SK-N-SH treated with all-trans-retinoic acid at 6 μM for 48 hours (cell line): ENCODE data around the gene SAMD10.

Experiments
- ATAC-seq: fragments of 200-7000 bp; cut with Tn5 transposase; 3 replicates; pipeline ENCODE4 v1.9.1; 2020; ENCODE audit warnings: mild to moderate bottlenecking, moderate library complexity
- ARNTL ChIP-seq: fragments of 450-650 bp; formaldehyde crosslinking; IDR thresholded peaks from 2 replicates; pipeline ENCODE4 v1.5.0; 2020; ENCODE audit warnings: low read depth, mild to moderate bottlenecking, moderate library complexity, borderline replicate concordance
- BACH2 ChIP-seq: fragments of 250-450 bp; sonication (Bioruptor Pico); IDR thresholded peaks from 2 replicates; pipeline ENCODE4 v1.9.0; 2021; ENCODE audit warnings: mild to moderate bottlenecking, borderline replicate concordance
- CSDC2 ChIP-seq: fragments of 250-450 bp; sonication (Bioruptor Pico); IDR thresholded peaks from 2 replicates; pipeline ENCODE4 v1.5.0; 2020; ENCODE audit warnings: mild to moderate bottlenecking, moderate library complexity
- ESRRG ChIP-seq: fragments of 250-450 bp; sonication (Bioruptor Pico); IDR thresholded peaks from 2 replicates; pipeline ENCODE4 v1.6.1; 2021; ENCODE audit warnings: mild to moderate bottlenecking
- GLIS3 ChIP-seq: fragments of 250-450 bp; sonication (Bioruptor Pico); IDR thresholded peaks from 2 replicates; pipeline ENCODE4 v1.5.0; 2020; ENCODE audit warnings: mild to moderate bottlenecking, moderate library complexity
- ISL1 ChIP-seq: fragments of 250-450 bp; sonication (Bioruptor Pico); IDR thresholded peaks from 2 replicates; pipeline ENCODE4 v2.1.2; 2022; ENCODE audit warnings: mild to moderate bottlenecking, moderate library complexity
- PPARA ChIP-seq: fragments of 250-450 bp; sonication (Bioruptor Pico); IDR thresholded peaks from 2 replicates; pipeline ENCODE4 v1.5.0; 2020; ENCODE audit warnings: mild to moderate bottlenecking, borderline replicate concordance
- RARB ChIP-seq: fragments of 250-450 bp; sonication (Bioruptor Pico); IDR thresholded peaks from 2 replicates; pipeline ENCODE4 v1.8.0; 2021; ENCODE audit warnings: mild to moderate bottlenecking, moderate library complexity
- SNAI2 ChIP-seq: fragments of 250-450 bp; sonication (Bioruptor Pico); IDR thresholded peaks from 2 replicates; pipeline ENCODE4 v1.5.0; 2020; ENCODE audit warnings: mild to moderate bottlenecking, moderate library complexity
- TCF4 ChIP-seq: fragments of 250-450 bp; sonication (Bioruptor Pico); IDR thresholded peaks from 2 replicates; pipeline ENCODE4 v1.8.0; 2021; ENCODE audit warnings: mild to moderate bottlenecking, moderate library complexity, borderline replicate concordance
- TOX ChIP-seq: fragments of 250-450 bp; sonication (Bioruptor Pico); IDR thresholded peaks from 2 replicates; pipeline ENCODE4 v1.8.0; 2021; ENCODE audit warnings: mild to moderate bottlenecking, moderate library complexity, borderline replicate concordance
- ZC3H10 ChIP-seq: fragments of 250-450 bp; sonication (Bioruptor Pico); IDR thresholded peaks from 2 replicates; pipeline ENCODE4 v1.5.1; 2021; ENCODE audit warnings: mild to moderate bottlenecking, moderate library complexity
- ZFP3 ChIP-seq: fragments of 250-450 bp; sonication (Bioruptor Pico); IDR thresholded peaks from 2 replicates; pipeline ENCODE4 v1.5.0; 2020; ENCODE audit warnings: mild to moderate bottlenecking, moderate library complexity
- ZFP30 ChIP-seq: fragments of 450-650 bp; formaldehyde crosslinking; IDR thresholded peaks from 2 replicates; pipeline ENCODE4 v1.5.0; 2022; ENCODE audit warnings: mild to moderate bottlenecking, moderate library complexity
- ZNF565 ChIP-seq: fragments of 450-650 bp; formaldehyde crosslinking; conservative IDR thresholded peaks from 2 replicates; pipeline ENCODE4 v1.5.0; 2020; ENCODE audit warnings: low read depth, mild to moderate bottlenecking, moderate library complexity
- ZNF70 ChIP-seq: fragments of 450-650 bp; formaldehyde crosslinking; IDR thresholded peaks from 2 replicates; pipeline ENCODE4 v1.5.0; 2020; ENCODE audit warnings: mild to moderate bottlenecking, moderate library complexity
- ZNF8 ChIP-seq: fragments of 450-650 bp; formaldehyde crosslinking; IDR thresholded peaks from 2 replicates; pipeline ENCODE4 v1.5.0; 2020; ENCODE audit warnings: mild to moderate bottlenecking, moderate library complexity
- TF ChIP-seq, protein P1 (sequence below): fragments of 250-450 bp; sonication (Bioruptor Pico); IDR thresholded peaks from 2 replicates; pipeline ENCODE4 v1.5.1; 2021; ENCODE audit warnings: mild to moderate bottlenecking, moderate library complexity
- TF ChIP-seq, protein P2 (sequence below): fragments of 250-450 bp; sonication (Bioruptor Pico); IDR thresholded peaks from 2 replicates; pipeline ENCODE4 v1.5.0; 2020; ENCODE audit warnings: mild to moderate bottlenecking, moderate library complexity
- TF ChIP-seq, protein P3 (sequence below): fragments of 250-450 bp; sonication (Bioruptor Pico); IDR thresholded peaks from 2 replicates; pipeline ENCODE4 v1.5.1; 2020; ENCODE audit warnings: low read depth, mild to moderate bottlenecking, moderate library complexity
- TF ChIP-seq, protein P4 (sequence below): fragments of 250-450 bp; sonication (Bioruptor Pico); IDR thresholded peaks from 2 replicates; pipeline ENCODE4 v1.8.0; 2020; ENCODE audit warnings: mild to moderate bottlenecking, moderate library complexity, borderline replicate concordance

SAMD10 gene

DNA sequence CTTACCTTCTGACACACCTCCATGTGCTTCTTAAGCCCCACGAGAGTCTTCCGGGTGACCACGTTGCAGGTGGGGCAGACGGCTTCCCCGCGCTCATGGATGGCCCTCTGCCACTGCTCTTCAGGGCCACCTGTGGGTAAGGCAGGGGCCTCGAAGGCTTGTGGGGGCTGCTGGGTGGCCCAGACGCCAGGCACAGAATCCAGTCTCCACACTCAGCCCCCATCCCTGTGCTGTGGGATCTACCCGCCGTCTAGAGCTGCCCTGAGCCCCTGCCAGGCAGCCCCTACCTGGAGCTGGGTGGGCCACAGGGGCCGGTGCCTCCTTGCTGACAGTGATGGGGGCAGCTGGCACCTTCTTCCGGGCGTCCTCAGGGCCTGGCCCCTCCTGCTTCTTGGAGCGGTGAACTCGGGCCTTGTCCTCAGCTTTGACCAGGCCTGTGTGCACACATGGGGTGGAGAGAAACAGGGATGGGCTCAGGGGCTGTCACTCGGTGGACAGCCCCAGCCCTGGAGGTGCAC, 15.6 kb downstream of the SAMD10 start (continued):
- TF ChIP-seq ZNF8 (no peak), ESRRG (CRISPR knock-in tag) (no peak), ZC3H10 (CRISPR knock-in tag) (no peak)

DNA sequence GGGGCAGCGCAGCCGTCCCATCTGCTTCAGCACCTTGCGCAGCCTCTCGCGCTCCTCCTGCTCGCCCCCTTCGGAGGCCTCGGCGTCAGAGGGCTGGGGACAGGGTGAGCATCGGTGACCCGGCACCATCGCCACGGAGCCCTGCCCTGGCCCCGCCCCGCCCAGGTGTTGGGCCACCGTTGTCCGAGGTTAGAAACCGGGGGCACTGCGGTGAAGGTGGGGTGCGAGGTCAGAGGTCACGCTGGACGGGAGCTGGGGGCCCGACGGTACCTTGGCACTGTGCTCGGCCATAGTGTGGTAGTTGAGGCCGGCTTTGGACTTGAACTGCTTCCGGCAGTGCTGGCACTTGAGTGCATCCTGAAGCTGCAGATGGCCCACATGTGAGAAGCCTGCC, 16.1 kb downstream of the SAMD10 start:
- no peak for ATAC-seq
- TF ChIP-seq GLIS3 (CRISPR knock-in tag) (no peak), ZNF70 (CRISPR knock-in tag) (no peak), CSDC2 (CRISPR knock-in tag) (no peak), RARB (CRISPR knock-in tag) (no peak), TCF4 (no peak)

DNA sequence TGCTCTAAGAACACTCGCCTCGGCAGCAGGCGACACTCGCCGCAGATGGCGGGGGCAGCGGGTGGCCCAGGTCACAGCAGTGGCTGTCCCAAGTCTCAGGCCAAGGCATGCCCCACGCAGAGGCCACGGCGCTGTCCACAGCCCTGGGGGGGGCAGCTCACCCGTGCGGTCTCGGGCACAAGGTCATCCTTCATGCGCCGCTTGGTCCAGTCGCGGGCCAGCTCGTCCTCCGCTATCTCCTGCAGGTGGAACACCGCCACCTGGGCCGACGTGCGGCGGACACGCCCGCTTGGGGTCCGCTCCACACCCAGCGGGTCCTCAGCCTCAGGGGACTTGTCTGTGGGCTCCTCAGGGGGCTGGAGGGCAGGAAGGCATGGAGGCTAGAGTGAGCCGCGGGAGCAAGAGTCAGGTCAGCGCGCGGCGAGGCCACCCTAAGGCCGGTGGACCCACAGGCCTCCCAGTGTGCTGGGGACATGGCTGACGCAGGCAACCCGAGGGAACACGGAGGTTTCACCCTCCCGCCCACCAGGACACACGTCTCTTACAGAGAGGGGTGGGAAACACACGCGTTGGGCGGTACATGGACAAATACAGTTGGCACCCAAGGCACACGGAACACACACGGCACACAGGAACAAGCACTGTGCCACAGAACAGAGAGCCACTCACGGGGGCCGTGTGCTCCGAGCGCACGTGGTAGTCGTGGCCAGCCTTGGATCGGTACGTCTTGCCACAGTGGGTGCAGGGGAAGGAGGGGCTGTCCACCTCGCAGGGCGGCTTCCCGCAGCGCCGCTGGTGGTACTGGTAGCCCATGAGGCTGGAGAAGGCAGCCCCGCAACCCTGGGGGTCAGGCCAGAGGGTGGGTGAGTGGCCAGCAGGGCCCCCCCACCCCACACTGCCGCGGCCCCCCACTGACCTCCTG, 16.8 kb downstream of the SAMD10 start:
- TF ChIP-seq PPARA (CRISPR knock-in tag) (no peak), ZC3H10 (CRISPR knock-in tag) (no peak), BACH2 (no peak), GLIS3 (CRISPR knock-in tag) (no peak), SNAI2 (CRISPR knock-in tag) (no peak), ARNTL (CRISPR knock-in tag) (no peak), ZFP30 (CRISPR knock-in tag) (no peak), ESRRG (CRISPR knock-in tag) (no peak), ZFP3 (CRISPR knock-in tag) (no peak)
- TF ChIP-seq, protein P1, sequence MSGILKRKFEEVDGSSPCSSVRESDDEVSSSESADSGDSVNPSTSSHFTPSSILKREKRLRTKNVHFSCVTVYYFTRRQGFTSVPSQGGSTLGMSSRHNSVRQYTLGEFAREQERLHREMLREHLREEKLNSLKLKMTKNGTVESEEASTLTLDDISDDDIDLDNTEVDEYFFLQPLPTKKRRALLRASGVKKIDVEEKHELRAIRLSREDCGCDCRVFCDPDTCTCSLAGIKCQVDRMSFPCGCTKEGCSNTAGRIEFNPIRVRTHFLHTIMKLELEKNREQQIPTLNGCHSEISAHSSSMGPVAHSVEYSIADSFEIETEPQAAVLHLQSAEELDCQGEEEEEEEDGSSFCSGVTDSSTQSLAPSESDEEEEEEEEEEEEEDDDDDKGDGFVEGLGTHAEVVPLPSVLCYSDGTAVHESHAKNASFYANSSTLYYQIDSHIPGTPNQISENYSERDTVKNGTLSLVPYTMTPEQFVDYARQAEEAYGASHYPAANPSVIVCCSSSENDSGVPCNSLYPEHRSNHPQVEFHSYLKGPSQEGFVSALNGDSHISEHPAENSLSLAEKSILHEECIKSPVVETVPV: no peak
- TF ChIP-seq, protein P2, sequence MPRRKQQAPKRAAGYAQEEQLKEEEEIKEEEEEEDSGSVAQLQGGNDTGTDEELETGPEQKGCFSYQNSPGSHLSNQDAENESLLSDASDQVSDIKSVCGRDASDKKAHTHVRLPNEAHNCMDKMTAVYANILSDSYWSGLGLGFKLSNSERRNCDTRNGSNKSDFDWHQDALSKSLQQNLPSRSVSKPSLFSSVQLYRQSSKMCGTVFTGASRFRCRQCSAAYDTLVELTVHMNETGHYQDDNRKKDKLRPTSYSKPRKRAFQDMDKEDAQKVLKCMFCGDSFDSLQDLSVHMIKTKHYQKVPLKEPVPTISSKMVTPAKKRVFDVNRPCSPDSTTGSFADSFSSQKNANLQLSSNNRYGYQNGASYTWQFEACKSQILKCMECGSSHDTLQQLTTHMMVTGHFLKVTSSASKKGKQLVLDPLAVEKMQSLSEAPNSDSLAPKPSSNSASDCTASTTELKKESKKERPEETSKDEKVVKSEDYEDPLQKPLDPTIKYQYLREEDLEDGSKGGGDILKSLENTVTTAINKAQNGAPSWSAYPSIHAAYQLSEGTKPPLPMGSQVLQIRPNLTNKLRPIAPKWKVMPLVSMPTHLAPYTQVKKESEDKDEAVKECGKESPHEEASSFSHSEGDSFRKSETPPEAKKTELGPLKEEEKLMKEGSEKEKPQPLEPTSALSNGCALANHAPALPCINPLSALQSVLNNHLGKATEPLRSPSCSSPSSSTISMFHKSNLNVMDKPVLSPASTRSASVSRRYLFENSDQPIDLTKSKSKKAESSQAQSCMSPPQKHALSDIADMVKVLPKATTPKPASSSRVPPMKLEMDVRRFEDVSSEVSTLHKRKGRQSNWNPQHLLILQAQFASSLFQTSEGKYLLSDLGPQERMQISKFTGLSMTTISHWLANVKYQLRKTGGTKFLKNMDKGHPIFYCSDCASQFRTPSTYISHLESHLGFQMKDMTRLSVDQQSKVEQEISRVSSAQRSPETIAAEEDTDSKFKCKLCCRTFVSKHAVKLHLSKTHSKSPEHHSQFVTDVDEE (CRISPR knock-in tag): no peak
- ATAC-seq: no peak

DNA sequence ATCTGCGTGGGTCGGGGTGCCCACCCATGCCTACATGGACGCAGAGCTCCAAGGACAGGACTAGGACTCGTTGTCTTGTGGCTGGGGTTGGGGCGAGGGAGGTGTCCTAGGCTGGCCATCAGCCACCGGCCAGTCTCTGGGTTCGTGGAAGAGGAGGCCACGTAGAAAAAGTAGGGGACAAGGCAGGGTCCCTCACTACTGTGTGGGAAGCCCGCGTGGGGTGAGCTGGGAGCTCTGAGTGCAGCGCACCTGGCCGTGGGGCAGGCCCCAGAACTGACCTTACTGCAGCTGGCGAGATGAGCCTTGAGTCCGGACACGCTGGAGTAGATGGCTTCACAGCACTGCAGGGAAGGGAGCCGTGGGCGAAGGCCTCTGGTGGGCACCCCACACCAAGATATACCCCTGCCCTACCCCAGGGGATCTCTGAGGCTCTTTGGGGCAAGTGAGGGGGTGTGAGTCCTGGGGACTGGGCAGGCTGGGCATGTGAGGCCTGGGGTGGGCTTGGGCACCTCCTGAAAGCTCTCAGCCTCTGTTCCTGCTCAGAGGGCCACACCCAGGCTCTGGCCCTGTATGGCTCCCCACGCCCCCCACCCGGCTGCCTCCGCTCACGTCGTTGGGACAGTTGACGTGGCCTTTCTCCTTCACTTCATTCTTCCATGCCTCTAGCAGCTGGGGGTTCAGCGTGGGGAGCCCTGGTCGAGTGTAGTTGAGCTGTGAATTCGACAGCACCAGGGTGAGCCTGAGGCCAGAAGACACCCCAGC, 17.6 kb downstream of the SAMD10 start:
- no peak for TF ChIP-seq TOX (CRISPR knock-in tag)
- TF ChIP-seq ZFP30 (CRISPR knock-in tag): no peak
- TF ChIP-seq TCF4: no peak
- no peak for TF ChIP-seq ZNF565 (CRISPR knock-in tag)
- no peak for TF ChIP-seq ISL1 (CRISPR knock-in tag)
- no peak for TF ChIP-seq GLIS3 (CRISPR knock-in tag)
- TF ChIP-seq, protein P3, sequence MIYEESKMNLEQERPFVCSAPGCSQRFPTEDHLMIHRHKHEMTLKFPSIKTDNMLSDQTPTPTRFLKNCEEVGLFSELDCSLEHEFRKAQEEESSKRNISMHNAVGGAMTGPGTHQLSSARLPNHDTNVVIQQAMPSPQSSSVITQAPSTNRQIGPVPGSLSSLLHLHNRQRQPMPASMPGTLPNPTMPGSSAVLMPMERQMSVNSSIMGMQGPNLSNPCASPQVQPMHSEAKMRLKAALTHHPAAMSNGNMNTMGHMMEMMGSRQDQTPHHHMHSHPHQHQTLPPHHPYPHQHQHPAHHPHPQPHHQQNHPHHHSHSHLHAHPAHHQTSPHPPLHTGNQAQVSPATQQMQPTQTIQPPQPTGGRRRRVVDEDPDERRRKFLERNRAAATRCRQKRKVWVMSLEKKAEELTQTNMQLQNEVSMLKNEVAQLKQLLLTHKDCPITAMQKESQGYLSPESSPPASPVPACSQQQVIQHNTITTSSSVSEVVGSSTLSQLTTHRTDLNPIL (CRISPR knock-in tag): no peak
- no peak for TF ChIP-seq CSDC2 (CRISPR knock-in tag)
- TF ChIP-seq, protein P1: no peak
- TF ChIP-seq ZFP3 (CRISPR knock-in tag): no peak
- TF ChIP-seq, protein P2 (CRISPR knock-in tag): no peak
- TF ChIP-seq, protein P4, sequence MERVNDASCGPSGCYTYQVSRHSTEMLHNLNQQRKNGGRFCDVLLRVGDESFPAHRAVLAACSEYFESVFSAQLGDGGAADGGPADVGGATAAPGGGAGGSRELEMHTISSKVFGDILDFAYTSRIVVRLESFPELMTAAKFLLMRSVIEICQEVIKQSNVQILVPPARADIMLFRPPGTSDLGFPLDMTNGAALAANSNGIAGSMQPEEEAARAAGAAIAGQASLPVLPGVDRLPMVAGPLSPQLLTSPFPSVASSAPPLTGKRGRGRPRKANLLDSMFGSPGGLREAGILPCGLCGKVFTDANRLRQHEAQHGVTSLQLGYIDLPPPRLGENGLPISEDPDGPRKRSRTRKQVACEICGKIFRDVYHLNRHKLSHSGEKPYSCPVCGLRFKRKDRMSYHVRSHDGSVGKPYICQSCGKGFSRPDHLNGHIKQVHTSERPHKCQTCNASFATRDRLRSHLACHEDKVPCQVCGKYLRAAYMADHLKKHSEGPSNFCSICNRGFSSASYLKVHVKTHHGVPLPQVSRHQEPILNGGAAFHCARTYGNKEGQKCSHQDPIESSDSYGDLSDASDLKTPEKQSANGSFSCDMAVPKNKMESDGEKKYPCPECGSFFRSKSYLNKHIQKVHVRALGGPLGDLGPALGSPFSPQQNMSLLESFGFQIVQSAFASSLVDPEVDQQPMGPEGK (CRISPR knock-in tag): no peak
- no peak for TF ChIP-seq SNAI2 (CRISPR knock-in tag)
- TF ChIP-seq BACH2: no peak
- no peak for TF ChIP-seq ZNF70 (CRISPR knock-in tag)
- no peak for TF ChIP-seq PPARA (CRISPR knock-in tag)

More for the DNA sequence above, 17.6 kb downstream of the SAMD10 start:
- no peak for ATAC-seq
